HL-60 (cell line): ENCODE data around the gene FLNB.

Experiments
- DNase-seq, 2 experiments: peaks; one replicate each; pipeline ENCODE4 v3.0.0-alpha.2; 2010 to 2020; ENCODE audit warnings: low read depth in 1 of 2, low spot score in 1 of 2
- H3K27ac ChIP-seq: fragments of 250-450 bp; sonication (Bioruptor Pico); replicated peaks from 2 replicates; pipeline ENCODE4 v1.5.1; 2020; ENCODE audit warnings: mild to moderate bottlenecking, moderate library complexity
- H3K27me3 ChIP-seq: fragments of 250-450 bp; sonication (Bioruptor Pico); 2 replicates; pipeline ENCODE4 v1.5.1; 2021; ENCODE audit warnings: mild to moderate bottlenecking, moderate library complexity; ENCODE audit not compliant: insufficient read depth, poor library complexity, severe bottlenecking
- H3K4me3 ChIP-seq: replicated peaks from 2 replicates; pipeline ENCODE4 v1.5.1; 2011; ENCODE audit warnings: mild to moderate bottlenecking, control low read depth, low read length; ENCODE audit not compliant: insufficient read depth
- CTCF ChIP-seq: IDR thresholded peaks from one replicate; pipeline ENCODE4 v1.5.1; 2011; ENCODE audit warnings: low read length, control low read depth, inconsistent platforms; ENCODE audit not compliant: insufficient read depth
- GABPA ChIP-seq: IDR thresholded peaks from 2 replicates; pipeline ENCODE4 v1.6.1; 2012; ENCODE audit warnings: low read depth
- POLR2AphosphoS5 ChIP-seq: IDR thresholded peaks from 2 replicates; pipeline ENCODE4 v1.6.1; 2012; ENCODE audit warnings: low read depth
- REST ChIP-seq: IDR thresholded peaks from 2 replicates; pipeline ENCODE4 v1.6.1; 2012; ENCODE audit warnings: low read depth; ENCODE audit not compliant: insufficient replicate concordance
- SPI1 ChIP-seq: IDR thresholded peaks from 2 replicates; pipeline ENCODE4 v1.6.1; 2012; ENCODE audit warnings: low read depth, mild to moderate bottlenecking, borderline replicate concordance

FLNB gene

GRCh38 chr3:58175187-58175436 lies 166.9 kb downstream of the FLNB start:
- H3K27me3 ChIP-seq, result no peaks in the 10 kb centered on the region
- no peak overlapping the region for H3K27ac ChIP-seq
- H3K4me3 ChIP-seq, result no peak overlapping the region
- TF ChIP-seq SPI1, result no peak
- TF ChIP-seq CTCF, result no peak
- no peak for TF ChIP-seq POLR2AphosphoS5
- TF ChIP-seq GABPA, result no peak
- TF ChIP-seq REST, result no peak
- no peak for DNase-seq

GRCh38 chr3:58175437-58176184 lies 167.4 kb downstream of the FLNB start:
- Histone ChIP-seq H3K27ac (no peak overlapping the region), H3K27me3 (no peaks in the 10 kb centered on the region), H3K4me3 (no peak overlapping the region)
- no peak for TF ChIP-seq GABPA
- TF ChIP-seq POLR2AphosphoS5, result no peak
- no peak for TF ChIP-seq SPI1
- no peak for TF ChIP-seq CTCF
- no peak for TF ChIP-seq REST
- DNase-seq, result no peak

- TF ChIP-seq CTCF (no peak), POLR2AphosphoS5 (no peak), SPI1 (no peak), GABPA (no peak), REST (no peak)
- no peak for DNase-seq
- Histone ChIP-seq H3K4me3 (no peak overlapping the region), H3K27ac (no peak overlapping the region), H3K27me3 (no peaks in the 10 kb centered on the region)
Observed at GRCh38 chr3:58176185-58176530, 167.9 kb downstream of the FLNB start.
